ENCODE results near the gene DUSP1. TPM values are rescaled to one million over a fixed set of nuclear protein-coding genes. Genes with fewer than 3 reads are reported as not detected.

The DUSP1 gene, protein sequence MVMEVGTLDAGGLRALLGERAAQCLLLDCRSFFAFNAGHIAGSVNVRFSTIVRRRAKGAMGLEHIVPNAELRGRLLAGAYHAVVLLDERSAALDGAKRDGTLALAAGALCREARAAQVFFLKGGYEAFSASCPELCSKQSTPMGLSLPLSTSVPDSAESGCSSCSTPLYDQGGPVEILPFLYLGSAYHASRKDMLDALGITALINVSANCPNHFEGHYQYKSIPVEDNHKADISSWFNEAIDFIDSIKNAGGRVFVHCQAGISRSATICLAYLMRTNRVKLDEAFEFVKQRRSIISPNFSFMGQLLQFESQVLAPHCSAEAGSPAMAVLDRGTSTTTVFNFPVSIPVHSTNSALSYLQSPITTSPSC
- total RNA-seq (ENCODE audit: unreplicated experiment), result 91.7 TPM
- long read RNA-seq, transcript DUSP1-201 (4 exons, 2,019 nt), result major isoform, 168 of 180 reads
- long read RNA-seq, partial matches to known transcripts, result 4 of 180 reads
- long read RNA-seq, other reads (novel, unspliced or antisense), result 8 of 180 reads

DNA sequence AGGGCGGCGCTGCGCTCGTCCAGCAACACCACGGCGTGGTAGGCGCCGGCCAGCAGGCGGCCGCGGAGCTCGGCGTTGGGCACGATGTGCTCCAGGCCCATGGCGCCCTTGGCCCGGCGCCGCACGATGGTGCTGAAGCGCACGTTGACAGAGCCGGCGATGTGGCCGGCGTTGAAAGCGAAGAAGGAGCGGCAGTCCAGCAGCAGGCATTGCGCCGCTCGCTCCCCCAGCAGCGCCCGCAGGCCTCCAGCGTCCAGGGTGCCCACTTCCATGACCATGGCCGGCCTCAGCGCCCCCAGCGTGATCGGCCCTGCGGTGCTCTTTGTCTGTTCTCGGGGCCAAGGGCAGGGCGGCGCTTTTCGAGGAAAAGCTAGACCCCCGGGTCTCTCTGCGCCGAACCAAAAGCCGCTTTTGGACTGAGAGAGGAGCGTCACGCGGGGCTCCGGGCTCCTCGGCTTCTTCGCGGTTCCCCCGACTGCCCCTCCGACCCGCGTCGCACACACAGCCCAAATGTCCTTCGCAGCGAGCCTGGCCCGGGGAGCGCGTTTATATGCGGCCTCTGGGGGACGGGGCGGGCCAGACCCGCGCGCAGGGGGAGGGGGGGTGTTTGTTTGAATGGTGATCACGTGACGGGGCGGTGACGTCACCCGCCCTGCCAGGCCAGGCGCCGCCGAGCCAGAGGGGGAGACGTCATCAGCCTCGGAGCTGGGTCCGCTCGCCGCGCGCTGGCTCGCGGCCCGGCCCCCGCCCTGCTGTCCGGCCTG, at the start of gene DUSP1:
TSS of gene DUSP1 (minus strand) at position 521 of the 764 bp plus-strand sequence. CDS start at position 278, 243 bp downstream.
- H3K4me1 Mint-ChIP-seq (ENCODE audit: low read depth, unreplicated experiment), result peaks cover 42% of the 10 kb centered on the region
- no peaks in the 10 kb centered on the region for H3K36me3 Mint-ChIP-seq (ENCODE audit: unreplicated experiment)
- DNase-seq, result peak; percentile 99
- H3K9me3 Mint-ChIP-seq (ENCODE audit: unreplicated experiment), result peaks cover 13% of the 10 kb centered on the region
- TF ChIP-seq, protein P1, sequence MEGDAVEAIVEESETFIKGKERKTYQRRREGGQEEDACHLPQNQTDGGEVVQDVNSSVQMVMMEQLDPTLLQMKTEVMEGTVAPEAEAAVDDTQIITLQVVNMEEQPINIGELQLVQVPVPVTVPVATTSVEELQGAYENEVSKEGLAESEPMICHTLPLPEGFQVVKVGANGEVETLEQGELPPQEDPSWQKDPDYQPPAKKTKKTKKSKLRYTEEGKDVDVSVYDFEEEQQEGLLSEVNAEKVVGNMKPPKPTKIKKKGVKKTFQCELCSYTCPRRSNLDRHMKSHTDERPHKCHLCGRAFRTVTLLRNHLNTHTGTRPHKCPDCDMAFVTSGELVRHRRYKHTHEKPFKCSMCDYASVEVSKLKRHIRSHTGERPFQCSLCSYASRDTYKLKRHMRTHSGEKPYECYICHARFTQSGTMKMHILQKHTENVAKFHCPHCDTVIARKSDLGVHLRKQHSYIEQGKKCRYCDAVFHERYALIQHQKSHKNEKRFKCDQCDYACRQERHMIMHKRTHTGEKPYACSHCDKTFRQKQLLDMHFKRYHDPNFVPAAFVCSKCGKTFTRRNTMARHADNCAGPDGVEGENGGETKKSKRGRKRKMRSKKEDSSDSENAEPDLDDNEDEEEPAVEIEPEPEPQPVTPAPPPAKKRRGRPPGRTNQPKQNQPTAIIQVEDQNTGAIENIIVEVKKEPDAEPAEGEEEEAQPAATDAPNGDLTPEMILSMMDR (IDR thresholded peaks at IDR 0.05; ENCODE audit: partially characterized antibody, unreplicated experiment), result peak; percentile 66
- peak within 1 kb of the TSS; percentile 99 for H3K4me3 Mint-ChIP-seq (ENCODE audit: unreplicated experiment)
- peaks cover 13% of the 10 kb centered on the region for H3K27me3 Mint-ChIP-seq (ENCODE audit: unreplicated experiment)
- H3K27ac Mint-ChIP-seq (ENCODE audit: unreplicated experiment), result peak within 1 kb of the TSS; percentile 97

DNA sequence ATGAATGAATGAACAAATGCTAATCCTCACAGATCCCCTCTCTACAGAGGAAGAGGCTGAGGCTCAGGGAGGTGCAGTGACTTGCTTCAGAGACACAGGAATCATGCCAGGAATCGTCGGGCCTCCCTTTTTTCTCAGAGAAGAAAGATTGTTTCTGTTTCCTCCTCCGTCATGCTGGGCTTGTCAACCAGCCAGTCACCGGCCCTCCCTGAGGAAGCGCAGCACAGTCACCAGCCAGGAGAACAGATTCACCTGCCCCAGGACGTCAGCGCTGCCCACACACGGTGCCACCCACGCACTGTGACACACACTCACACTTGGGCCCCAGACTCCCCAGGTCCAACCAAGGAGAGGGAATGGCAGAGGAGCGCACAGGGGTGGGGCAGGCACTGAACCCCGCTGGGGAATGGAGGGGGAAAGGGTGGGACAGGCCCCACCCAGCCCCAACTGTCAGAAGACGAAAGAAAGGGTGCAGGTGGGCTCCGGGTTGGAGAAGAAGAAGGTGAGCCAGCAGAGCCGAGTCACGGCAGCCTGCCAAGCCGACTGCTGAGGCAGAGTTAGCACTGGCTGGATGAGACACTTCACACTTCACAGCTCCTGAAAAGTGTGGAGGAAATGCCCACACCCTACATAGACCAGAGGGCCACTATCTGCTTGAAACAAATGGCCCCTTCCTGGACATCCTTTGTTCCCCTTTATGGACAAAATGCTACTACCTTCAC, 49.2 kb upstream of the DUSP1 start:
- TF ChIP-seq, protein P1 (IDR thresholded peaks at IDR 0.05; ENCODE audit: partially characterized antibody, unreplicated experiment), result no peak
- Mint-ChIP-seq H3K4me1 (ENCODE audit: low read depth, unreplicated experiment) (no peaks in the 10 kb centered on the region), H3K9me3 (ENCODE audit: unreplicated experiment) (peaks cover 6% of the 10 kb centered on the region), H3K36me3 (ENCODE audit: unreplicated experiment) (peaks cover 1% of the 10 kb centered on the region), H3K27ac (ENCODE audit: unreplicated experiment) (no peak overlapping the region), H3K27me3 (ENCODE audit: unreplicated experiment) (peaks cover 3% of the 10 kb centered on the region), H3K4me3 (ENCODE audit: unreplicated experiment) (no peak overlapping the region)
- no peak for DNase-seq

DNA sequence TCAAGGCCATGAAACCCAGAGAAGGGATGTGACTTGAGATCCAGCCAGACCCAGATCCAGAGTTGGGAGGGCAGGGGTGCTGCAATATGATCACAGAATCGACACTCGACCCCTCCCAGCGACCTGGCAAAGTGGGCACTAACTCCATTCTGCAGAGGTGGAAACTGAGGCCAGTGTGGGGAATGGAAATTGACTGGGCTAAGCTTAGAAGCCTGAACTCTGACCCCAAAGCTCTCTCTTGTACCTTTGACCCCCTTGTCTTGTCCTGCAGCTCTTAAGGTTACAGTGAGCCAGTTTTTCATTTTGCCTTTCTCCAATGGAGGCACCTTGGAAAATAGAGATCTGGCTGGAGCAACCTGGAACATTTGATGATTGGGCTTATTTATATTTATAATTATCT, 48.6 kb upstream of the DUSP1 start:
- no peak overlapping the region for H3K4me3 Mint-ChIP-seq (ENCODE audit: unreplicated experiment)
- no peaks in the 10 kb centered on the region for H3K4me1 Mint-ChIP-seq (ENCODE audit: low read depth, unreplicated experiment)
- peaks cover 4% of the 10 kb centered on the region for H3K9me3 Mint-ChIP-seq (ENCODE audit: unreplicated experiment)
- TF ChIP-seq, protein P1 (IDR thresholded peaks at IDR 0.05; ENCODE audit: partially characterized antibody, unreplicated experiment), result no peak
- peaks cover 3% of the 10 kb centered on the region for H3K27me3 Mint-ChIP-seq (ENCODE audit: unreplicated experiment)
- H3K27ac Mint-ChIP-seq (ENCODE audit: unreplicated experiment), result no peak overlapping the region
- H3K36me3 Mint-ChIP-seq (ENCODE audit: unreplicated experiment), result no peaks in the 10 kb centered on the region
- DNase-seq, result no peak

DNA sequence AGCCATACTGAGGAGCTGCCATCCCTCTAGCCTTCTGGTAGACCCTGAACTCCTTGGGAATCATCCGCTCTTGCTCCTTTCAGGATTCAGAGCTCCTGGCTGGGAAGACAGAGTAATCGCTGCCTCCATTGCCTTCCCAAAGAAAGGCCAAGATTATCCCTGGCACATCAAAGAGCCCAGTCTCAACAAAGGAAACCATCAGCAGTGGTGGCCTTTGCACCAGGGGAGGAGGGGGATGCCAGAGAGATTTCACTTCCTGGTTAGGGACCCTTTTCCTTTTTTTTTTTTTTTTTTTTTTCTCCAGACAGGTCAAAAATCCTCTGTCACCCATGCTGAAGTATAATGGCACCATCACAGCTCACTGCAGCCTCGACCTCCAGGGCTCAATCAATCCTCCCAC, 47.1 kb upstream of the DUSP1 start:
- Mint-ChIP-seq H3K27me3 (ENCODE audit: unreplicated experiment) (peaks cover 3% of the 10 kb centered on the region), H3K9me3 (ENCODE audit: unreplicated experiment) (peaks cover 4% of the 10 kb centered on the region), H3K27ac (ENCODE audit: unreplicated experiment) (no peak overlapping the region), H3K4me3 (ENCODE audit: unreplicated experiment) (no peak overlapping the region), H3K36me3 (ENCODE audit: unreplicated experiment) (no peaks in the 10 kb centered on the region), H3K4me1 (ENCODE audit: low read depth, unreplicated experiment) (no peaks in the 10 kb centered on the region)
- no peak for DNase-seq
- TF ChIP-seq, protein P1 (IDR thresholded peaks at IDR 0.05; ENCODE audit: partially characterized antibody, unreplicated experiment), result no peak
